ENCODE results near the gene TTBK2. TPM values are rescaled to one million over a fixed set of nuclear protein-coding genes. Genes with fewer than 3 reads are reported as not detected.

The TTBK2 gene
- total and polyA plus RNA-seq, 2 experiments from 2014 or later, result 11.9 to 29.0 TPM

- Histone ChIP-seq H3K9me3 (ENCODE audit: low read depth) (no peaks in the 10 kb centered on the region), H3K36me3 (peaks cover 2% of the 10 kb centered on the region), H3K27me3 (no peaks in the 10 kb centered on the region), H3K4me1 (ENCODE audit: low read depth) (peaks cover 11% of the 10 kb centered on the region), H3K27ac (no peak overlapping the region), H3K4me3 (no peak overlapping the region)
- TF ChIP-seq, protein P1, sequence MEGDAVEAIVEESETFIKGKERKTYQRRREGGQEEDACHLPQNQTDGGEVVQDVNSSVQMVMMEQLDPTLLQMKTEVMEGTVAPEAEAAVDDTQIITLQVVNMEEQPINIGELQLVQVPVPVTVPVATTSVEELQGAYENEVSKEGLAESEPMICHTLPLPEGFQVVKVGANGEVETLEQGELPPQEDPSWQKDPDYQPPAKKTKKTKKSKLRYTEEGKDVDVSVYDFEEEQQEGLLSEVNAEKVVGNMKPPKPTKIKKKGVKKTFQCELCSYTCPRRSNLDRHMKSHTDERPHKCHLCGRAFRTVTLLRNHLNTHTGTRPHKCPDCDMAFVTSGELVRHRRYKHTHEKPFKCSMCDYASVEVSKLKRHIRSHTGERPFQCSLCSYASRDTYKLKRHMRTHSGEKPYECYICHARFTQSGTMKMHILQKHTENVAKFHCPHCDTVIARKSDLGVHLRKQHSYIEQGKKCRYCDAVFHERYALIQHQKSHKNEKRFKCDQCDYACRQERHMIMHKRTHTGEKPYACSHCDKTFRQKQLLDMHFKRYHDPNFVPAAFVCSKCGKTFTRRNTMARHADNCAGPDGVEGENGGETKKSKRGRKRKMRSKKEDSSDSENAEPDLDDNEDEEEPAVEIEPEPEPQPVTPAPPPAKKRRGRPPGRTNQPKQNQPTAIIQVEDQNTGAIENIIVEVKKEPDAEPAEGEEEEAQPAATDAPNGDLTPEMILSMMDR (IDR thresholded peaks at IDR 0.05; ENCODE audit: low read depth, low read length), result no peak
- DNase-seq (ENCODE audit: low read depth in 1 of 2, low spot score in 1 of 2), result no peak
These were observed 62.0 kb downstream of the TTBK2 start for GRCh38 chr15:42858540-42858939.

DNA sequence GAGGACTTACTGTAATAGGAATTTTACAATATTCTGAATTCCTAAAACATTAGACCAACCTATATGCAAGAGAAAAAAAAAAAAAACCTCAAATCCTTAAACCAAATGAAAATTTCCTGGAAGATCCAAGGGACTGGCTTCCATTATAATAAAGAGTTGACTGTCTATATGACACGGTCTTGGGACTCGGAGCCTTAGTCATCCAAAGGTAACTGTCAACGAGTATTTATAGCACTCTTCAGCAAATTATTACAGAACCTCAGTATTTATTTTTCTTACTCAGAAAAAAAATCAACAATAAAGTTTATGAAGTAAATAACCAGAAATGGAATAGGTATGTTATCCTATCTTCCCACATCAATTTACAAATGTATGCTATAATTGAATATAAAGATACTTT lies 66.0 kb downstream of the TTBK2 start:
- Histone ChIP-seq H3K4me3 (no peak overlapping the region), H3K27ac (no peak overlapping the region), H3K4me1 (ENCODE audit: low read depth) (peaks cover 7% of the 10 kb centered on the region), H3K36me3 (no peaks in the 10 kb centered on the region), H3K9me3 (ENCODE audit: low read depth) (no peaks in the 10 kb centered on the region), H3K27me3 (no peaks in the 10 kb centered on the region)
- no peak for DNase-seq (ENCODE audit: low read depth in 1 of 2, low spot score in 1 of 2)
- TF ChIP-seq, protein P1 (IDR thresholded peaks at IDR 0.05; ENCODE audit: low read depth, low read length), result no peak

- Histone ChIP-seq H3K27me3 (no peaks in the 10 kb centered on the region), H3K27ac (no peak overlapping the region), H3K4me1 (ENCODE audit: low read depth) (no peaks in the 10 kb centered on the region), H3K36me3 (no peaks in the 10 kb centered on the region), H3K4me3 (no peak overlapping the region), H3K9me3 (ENCODE audit: low read depth) (no peaks in the 10 kb centered on the region)
- TF ChIP-seq, protein P1 (IDR thresholded peaks at IDR 0.05; ENCODE audit: low read depth, low read length), result no peak
- DNase-seq (ENCODE audit: low read depth in 1 of 2, low spot score in 1 of 2), result no peak
These were observed 70.7 kb downstream of the TTBK2 start for GRCh38 chr15:42849836-42850235.

DNA sequence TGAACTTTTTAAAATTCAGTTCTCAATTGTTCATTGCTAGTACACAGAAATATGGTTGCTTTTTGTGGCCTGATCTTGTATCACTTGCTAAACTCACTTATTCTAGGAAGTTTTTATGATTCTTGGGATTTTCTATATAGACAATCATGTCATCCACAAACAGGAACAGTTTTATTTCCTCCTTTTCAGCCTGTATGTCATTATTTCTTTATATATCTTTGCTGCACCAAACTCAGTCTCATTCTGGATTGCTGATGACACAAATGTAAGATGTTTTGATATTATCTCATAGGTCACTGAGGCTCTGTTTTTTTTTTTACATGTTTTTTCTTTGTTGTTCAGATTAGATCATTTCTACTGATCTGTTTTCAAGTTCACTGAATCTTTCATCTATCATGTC lies 71.7 kb downstream of the TTBK2 start:
- DNase-seq (ENCODE audit: low read depth in 1 of 2, low spot score in 1 of 2), result no peak

DNA sequence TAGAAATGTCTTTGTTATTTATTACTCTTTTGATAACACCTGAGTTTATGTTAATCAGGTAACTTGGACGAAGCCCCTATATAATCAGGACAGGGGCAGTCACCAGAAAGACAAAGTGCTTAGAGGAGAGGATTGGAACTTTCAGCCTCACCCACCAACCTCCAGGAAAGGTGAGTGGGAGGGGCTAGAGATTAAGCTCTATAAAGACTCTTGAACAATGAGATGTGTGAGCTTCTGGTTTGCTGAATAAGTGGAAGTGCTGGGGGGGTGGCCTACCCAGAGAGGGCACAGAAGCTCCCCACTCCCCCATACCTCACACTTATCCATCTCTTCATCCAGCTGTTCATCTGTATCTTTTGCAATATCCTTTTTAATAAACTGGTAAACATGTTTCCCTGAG lies 73.9 kb downstream of the TTBK2 start:
- Histone ChIP-seq H3K4me3 (no peak overlapping the region), H3K36me3 (peaks cover 5% of the 10 kb centered on the region), H3K9me3 (ENCODE audit: low read depth) (no peaks in the 10 kb centered on the region), H3K27me3 (no peaks in the 10 kb centered on the region), H3K4me1 (ENCODE audit: low read depth) (no peaks in the 10 kb centered on the region), H3K27ac (no peak overlapping the region)
- DNase-seq (ENCODE audit: low read depth in 1 of 2, low spot score in 1 of 2), result no peak
- TF ChIP-seq, protein P1 (IDR thresholded peaks at IDR 0.05; ENCODE audit: low read depth, low read length), result no peak

More for the DNA sequence above, 71.7 kb downstream of the TTBK2 start:
- no peaks in the 10 kb centered on the region for H3K4me1 ChIP-seq (ENCODE audit: low read depth)
- no peak overlapping the region for H3K27ac ChIP-seq
- H3K9me3 ChIP-seq (ENCODE audit: low read depth), result no peaks in the 10 kb centered on the region
- no peaks in the 10 kb centered on the region for H3K27me3 ChIP-seq
- H3K4me3 ChIP-seq, result no peak overlapping the region
- peaks cover 4% of the 10 kb centered on the region for H3K36me3 ChIP-seq
- TF ChIP-seq, protein P1 (IDR thresholded peaks at IDR 0.05; ENCODE audit: low read depth, low read length), result no peak

DNA sequence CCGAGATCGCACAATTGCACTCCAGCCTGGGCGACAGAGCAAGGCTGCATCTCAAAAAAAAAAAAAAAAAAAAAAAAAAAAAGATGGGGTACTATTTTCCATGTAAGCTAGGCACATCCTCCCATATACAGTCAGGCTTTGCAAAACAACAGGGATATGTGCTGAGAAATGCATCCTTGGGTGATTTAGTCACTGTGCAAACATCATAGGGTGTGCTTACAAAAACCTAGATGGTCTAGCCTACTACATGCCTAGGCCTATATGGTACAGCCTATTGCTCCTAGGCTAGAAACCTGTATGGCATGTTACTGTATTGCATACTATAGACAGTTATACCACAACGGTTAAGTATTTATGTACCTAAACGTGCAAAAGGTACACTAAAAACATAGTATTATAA lies 75.0 kb downstream of the TTBK2 start:
- TF ChIP-seq, protein P1 (IDR thresholded peaks at IDR 0.05; ENCODE audit: low read depth, low read length), result no peak
- Histone ChIP-seq H3K4me3 (no peak overlapping the region), H3K9me3 (ENCODE audit: low read depth) (no peaks in the 10 kb centered on the region), H3K27me3 (no peaks in the 10 kb centered on the region), H3K36me3 (peaks cover 5% of the 10 kb centered on the region), H3K27ac (no peak overlapping the region), H3K4me1 (ENCODE audit: low read depth) (no peaks in the 10 kb centered on the region)
- no peak for DNase-seq (ENCODE audit: low read depth in 1 of 2, low spot score in 1 of 2)

Measured in cardiac muscle cell (in vitro differentiated cells and primary cell).